CD4-positive, alpha-beta T cell treated with Interleukin-17A for 1 hour (primary cell): ENCODE data around the gene GLI3.
"Not testable (repeated sequence)": the region's sequence is repeated elsewhere in the genome, so short reads cannot be mapped to it uniquely, and the experiment has no call there.

Experiments used
- DNase-seq: peaks from one replicate; pipeline ENCODE4 v3.0.0-alpha.2; 2020

GLI3 gene

GRCh38 chr7:42210333-42210732, 26.7 kb downstream of the GLI3 start:
- DNase-seq: no peak

- DNase-seq: not testable (repeated sequence)
Measured at GRCh38 chr7:42209085-42209484, 27.9 kb downstream of the GLI3 start.

GRCh38 chr7:42208572-42208971, 28.4 kb downstream of the GLI3 start:
- no peak for DNase-seq

GRCh38 chr7:42207420-42207819, 29.6 kb downstream of the GLI3 start:
- DNase-seq: no peak

GRCh38 chr7:42203336-42203735, 33.7 kb downstream of the GLI3 start:
- DNase-seq: no peak

GRCh38 chr7:42202601-42203000, 34.4 kb downstream of the GLI3 start:
- no peak for DNase-seq

GRCh38 chr7:42198974-42199668, 37.9 kb downstream of the GLI3 start:
- DNase-seq: no peak

GRCh38 chr7:42198296-42198695, 38.7 kb downstream of the GLI3 start:
- DNase-seq: no peak

- DNase-seq: no peak
Measured at GRCh38 chr7:42197451-42197850, 39.6 kb downstream of the GLI3 start.

- DNase-seq: no peak
Measured at GRCh38 chr7:42194238-42194637, 42.8 kb downstream of the GLI3 start.

- no peak for DNase-seq
Measured at GRCh38 chr7:42193471-42194129, 43.4 kb downstream of the GLI3 start.

- no peak for DNase-seq
Measured at GRCh38 chr7:42192851-42193461, 44.1 kb downstream of the GLI3 start.

- no peak for DNase-seq
Measured at GRCh38 chr7:42192066-42192465, 44.9 kb downstream of the GLI3 start.

GRCh38 chr7:42189535-42189934, 47.5 kb downstream of the GLI3 start:
- no peak for DNase-seq

GRCh38 chr7:42186151-42186550, 50.9 kb downstream of the GLI3 start:
- DNase-seq: no peak

GRCh38 chr7:42185726-42186125, 51.3 kb downstream of the GLI3 start:
- no peak for DNase-seq

- DNase-seq: no peak
Measured at GRCh38 chr7:42183547-42183946, 53.5 kb downstream of the GLI3 start.

GRCh38 chr7:42181566-42181965, 55.4 kb downstream of the GLI3 start:
- no peak for DNase-seq

GRCh38 chr7:42180806-42181205, 56.2 kb downstream of the GLI3 start:
- no peak for DNase-seq

- DNase-seq: no peak
Measured at GRCh38 chr7:42176724-42177101, 60.3 kb downstream of the GLI3 start.

- DNase-seq: no peak
Measured at GRCh38 chr7:42175834-42176723, 60.9 kb downstream of the GLI3 start.

- no peak for DNase-seq
Measured at GRCh38 chr7:42174391-42174912, 62.6 kb downstream of the GLI3 start.

- no peak for DNase-seq
Measured at GRCh38 chr7:42170724-42171123, 66.3 kb downstream of the GLI3 start.
